Measurements from ENCODE around the gene MICAL3.
"Not testable (repeated sequence)": the region's sequence is repeated elsewhere in the genome, so short reads cannot be mapped to it uniquely, and the experiment has no call there.

Gene MICAL3

DNA sequence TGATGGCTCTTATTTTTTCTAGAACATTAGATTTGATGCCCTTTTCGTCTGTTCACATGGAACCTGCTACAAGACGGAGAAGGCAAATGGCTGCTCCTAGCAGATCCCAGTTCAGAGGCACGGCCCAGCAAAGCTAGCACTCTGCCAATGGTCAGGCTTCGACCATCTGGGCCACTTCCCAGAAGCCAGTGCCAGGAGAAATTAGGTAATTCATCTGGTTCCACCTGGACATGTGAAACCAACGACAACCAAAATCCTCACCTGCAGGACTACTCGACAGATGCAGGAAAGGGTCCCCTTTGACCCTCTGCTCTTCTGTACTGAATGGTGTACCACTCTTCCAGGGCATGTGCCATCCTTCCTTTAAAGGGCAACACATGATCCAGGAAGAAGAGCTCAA lies 25.4 kb downstream of the MICAL3 start:
- no peak for DNase-seq
- TF ChIP-seq, protein P1, sequence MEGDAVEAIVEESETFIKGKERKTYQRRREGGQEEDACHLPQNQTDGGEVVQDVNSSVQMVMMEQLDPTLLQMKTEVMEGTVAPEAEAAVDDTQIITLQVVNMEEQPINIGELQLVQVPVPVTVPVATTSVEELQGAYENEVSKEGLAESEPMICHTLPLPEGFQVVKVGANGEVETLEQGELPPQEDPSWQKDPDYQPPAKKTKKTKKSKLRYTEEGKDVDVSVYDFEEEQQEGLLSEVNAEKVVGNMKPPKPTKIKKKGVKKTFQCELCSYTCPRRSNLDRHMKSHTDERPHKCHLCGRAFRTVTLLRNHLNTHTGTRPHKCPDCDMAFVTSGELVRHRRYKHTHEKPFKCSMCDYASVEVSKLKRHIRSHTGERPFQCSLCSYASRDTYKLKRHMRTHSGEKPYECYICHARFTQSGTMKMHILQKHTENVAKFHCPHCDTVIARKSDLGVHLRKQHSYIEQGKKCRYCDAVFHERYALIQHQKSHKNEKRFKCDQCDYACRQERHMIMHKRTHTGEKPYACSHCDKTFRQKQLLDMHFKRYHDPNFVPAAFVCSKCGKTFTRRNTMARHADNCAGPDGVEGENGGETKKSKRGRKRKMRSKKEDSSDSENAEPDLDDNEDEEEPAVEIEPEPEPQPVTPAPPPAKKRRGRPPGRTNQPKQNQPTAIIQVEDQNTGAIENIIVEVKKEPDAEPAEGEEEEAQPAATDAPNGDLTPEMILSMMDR (IDR thresholded peaks at IDR 0.05) = no peak
- Mint-ChIP-seq H3K27ac (no peak overlapping the region), H3K4me3 (peak overlapping the region; percentile 82), H3K27me3 (ENCODE audit: low read depth, poor library complexity) (peaks cover 20% of the 10 kb centered on the region), H3K36me3 (ENCODE audit: low read depth) (no peaks in the 10 kb centered on the region), H3K9me3 (peaks cover 8% of the 10 kb centered on the region), H3K4me1 (peaks cover 15% of the 10 kb centered on the region)

DNA sequence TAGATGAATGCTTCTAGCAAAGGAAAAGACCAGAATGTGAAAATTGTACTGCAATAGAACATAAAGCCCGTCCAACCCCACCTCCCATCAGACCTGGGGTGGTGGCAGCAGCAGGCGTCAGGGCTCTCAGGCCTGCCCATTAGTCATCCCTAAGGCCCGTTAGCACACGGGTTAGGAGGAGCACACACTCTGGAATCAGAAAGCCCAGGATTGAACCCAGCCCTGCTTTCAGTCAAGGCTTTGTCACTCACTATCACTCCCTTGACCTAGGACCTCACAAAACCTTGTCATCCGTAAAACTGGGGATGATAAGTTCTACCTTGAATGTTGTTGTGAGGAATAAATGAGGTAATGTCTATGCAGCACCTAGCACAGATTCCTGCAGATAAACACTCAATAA lies 26.9 kb downstream of the MICAL3 start:
- no peak for DNase-seq
- H3K27me3 Mint-ChIP-seq (ENCODE audit: low read depth, poor library complexity) = peaks cover 16% of the 10 kb centered on the region
- no peaks in the 10 kb centered on the region for H3K36me3 Mint-ChIP-seq (ENCODE audit: low read depth)
- H3K4me1 Mint-ChIP-seq = peaks cover 15% of the 10 kb centered on the region
- peaks cover 8% of the 10 kb centered on the region for H3K9me3 Mint-ChIP-seq
- peak overlapping the region; percentile 25 for H3K27ac Mint-ChIP-seq
- H3K4me3 Mint-ChIP-seq = no peak overlapping the region
- TF ChIP-seq, protein P1 (IDR thresholded peaks at IDR 0.05) = no peak

DNA sequence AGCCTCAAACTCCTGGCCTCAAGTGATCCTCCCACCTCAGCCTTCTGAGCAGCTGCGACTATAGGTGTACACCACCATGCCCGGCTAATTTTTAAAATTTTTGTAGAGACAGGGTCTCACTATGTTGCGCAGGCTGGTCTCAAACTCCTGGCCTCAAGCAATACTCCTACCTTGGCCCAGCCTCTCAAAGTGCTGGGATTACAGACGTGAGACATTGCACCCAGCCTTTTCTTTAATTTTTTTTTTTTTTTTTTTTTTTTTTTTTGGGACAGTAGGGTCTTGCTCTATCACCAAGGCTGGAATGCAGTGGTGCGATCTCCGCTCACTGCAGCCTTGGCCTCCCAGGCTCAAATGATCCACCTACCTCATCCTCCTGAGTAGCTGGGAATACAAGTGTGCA lies 29.1 kb downstream of the MICAL3 start:
- H3K27ac Mint-ChIP-seq; DNase-seq; H3K36me3 Mint-ChIP-seq (ENCODE audit: low read depth); H3K9me3 Mint-ChIP-seq; H3K4me3 Mint-ChIP-seq: not testable (repeated sequence)
- H3K27me3 Mint-ChIP-seq (ENCODE audit: low read depth, poor library complexity) = peaks cover 10% of the 10 kb centered on the region
- peaks cover 14% of the 10 kb centered on the region for H3K4me1 Mint-ChIP-seq

DNA sequence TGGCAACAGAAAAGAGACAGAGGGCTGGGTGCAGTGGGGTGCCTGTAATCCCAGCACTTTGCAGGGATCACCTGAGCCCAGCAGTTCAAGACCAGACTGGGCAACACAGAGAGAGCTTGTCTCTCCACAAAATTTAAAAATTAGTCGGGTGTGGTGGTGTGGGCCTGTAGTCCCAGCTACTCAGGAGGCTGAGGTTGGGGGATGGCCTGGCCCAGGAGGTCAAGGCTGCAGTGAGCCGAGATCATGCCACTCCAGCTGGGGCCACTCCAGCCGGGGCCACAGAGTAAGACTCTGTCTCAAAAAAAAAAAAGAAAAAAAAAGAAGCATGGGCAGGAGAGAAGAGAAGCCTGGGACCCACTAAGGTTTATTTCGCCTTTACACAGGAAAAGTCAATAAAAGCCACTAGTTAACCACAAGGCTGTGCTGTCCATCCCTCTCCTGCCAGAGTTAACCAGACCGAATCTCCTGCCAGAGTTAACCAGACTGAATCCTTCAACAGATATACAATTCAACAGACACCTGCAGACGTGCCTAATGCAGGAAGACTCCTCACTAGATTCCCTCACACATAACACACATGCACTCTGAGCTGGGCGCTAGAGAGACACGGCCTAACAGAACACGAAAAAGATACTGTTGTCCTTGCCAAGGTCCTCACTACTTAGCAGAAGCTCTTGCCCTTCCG lies 29.8 kb downstream of the MICAL3 start:
- Mint-ChIP-seq H3K27ac (no peak overlapping the region), H3K4me1 (peaks cover 9% of the 10 kb centered on the region), H3K9me3 (no peaks in the 10 kb centered on the region), H3K36me3 (ENCODE audit: low read depth) (no peaks in the 10 kb centered on the region), H3K27me3 (ENCODE audit: low read depth, poor library complexity) (peaks cover 3% of the 10 kb centered on the region), H3K4me3 (no peak overlapping the region)
- DNase-seq = no peak
- TF ChIP-seq, protein P1 (IDR thresholded peaks at IDR 0.05) = no peak

DNA sequence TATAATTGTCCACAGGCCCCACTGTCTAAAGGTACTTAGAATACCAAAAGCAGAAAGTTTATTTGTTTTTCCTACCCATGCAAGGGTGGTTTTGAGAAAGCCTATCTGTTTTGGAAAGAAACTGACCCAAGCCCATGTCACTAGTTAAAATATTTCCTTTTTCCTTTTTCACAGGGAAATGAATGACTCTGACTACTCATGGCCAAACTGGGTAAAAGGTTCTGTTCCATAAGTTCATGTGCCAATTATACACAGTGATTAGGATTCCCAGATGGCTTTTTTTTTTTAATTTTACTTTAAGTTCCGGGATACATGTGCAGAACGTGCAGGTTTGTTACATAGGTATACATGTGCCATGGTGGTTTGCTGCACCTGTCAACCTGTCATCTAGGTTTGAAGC lies 31.4 kb downstream of the MICAL3 start:
- not testable (repeated sequence) for DNase-seq; H3K4me3 Mint-ChIP-seq; H3K36me3 Mint-ChIP-seq (ENCODE audit: low read depth); H3K27ac Mint-ChIP-seq; H3K27me3 Mint-ChIP-seq (ENCODE audit: low read depth, poor library complexity); H3K9me3 Mint-ChIP-seq
- H3K4me1 Mint-ChIP-seq = peaks cover 11% of the 10 kb centered on the region

DNA sequence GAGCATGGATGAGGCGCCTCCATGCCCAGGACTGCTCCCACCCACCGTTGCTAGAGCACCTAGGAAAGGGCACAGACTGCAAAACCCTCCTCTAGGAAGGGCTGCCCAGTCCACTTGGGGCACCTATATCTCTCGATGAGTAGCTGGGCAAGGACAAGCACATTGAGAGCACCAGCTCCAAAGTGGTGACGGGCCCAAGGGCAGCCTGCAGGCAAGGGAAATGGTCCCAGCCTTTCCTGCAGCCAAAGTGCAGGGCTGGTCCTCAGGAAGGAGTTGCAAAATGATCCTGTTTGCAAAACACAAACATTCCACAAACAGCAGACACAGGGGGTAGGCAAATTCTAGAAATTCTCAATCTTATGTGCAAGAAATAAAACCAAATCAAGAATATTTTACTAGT lies 32.4 kb downstream of the MICAL3 start:
- H3K27ac Mint-ChIP-seq; DNase-seq; H3K27me3 Mint-ChIP-seq (ENCODE audit: low read depth, poor library complexity); H3K9me3 Mint-ChIP-seq; H3K36me3 Mint-ChIP-seq (ENCODE audit: low read depth); H3K4me3 Mint-ChIP-seq: not testable (repeated sequence)
- peaks cover 11% of the 10 kb centered on the region for H3K4me1 Mint-ChIP-seq

DNA sequence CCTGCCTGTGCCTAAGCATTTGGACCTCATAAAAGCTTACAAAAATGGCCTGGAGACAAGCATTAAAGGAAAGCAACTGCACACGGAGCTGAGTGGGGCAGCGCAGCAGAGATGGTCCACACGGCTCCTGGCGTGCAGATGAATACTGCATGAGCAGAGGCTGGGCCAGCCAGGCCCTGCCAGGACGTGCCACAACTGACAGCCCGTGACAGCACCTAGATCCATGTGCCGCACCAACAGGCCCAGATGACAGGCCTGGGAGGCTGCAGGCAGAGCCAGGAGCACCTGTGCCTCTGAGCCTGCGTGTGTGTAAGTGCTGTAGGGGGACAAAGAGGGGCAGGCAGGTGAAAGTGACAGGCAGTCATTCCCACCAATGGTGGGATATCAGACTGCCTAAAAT lies 33.4 kb downstream of the MICAL3 start:
- TF ChIP-seq, protein P1 (IDR thresholded peaks at IDR 0.05) = no peak
- H3K4me1 Mint-ChIP-seq = peaks cover 11% of the 10 kb centered on the region
- no peak overlapping the region for H3K27ac Mint-ChIP-seq
- no peak for DNase-seq
- no peaks in the 10 kb centered on the region for H3K36me3 Mint-ChIP-seq (ENCODE audit: low read depth)
- H3K4me3 Mint-ChIP-seq = no peak overlapping the region
- peaks cover 3% of the 10 kb centered on the region for H3K27me3 Mint-ChIP-seq (ENCODE audit: low read depth, poor library complexity)
- H3K9me3 Mint-ChIP-seq = no peaks in the 10 kb centered on the region
